PC-9 (cell line): ENCODE measurements around the gene NDUFS2.
"Not testable (repeated sequence)": the region's sequence is repeated elsewhere in the genome, so short reads cannot be mapped to it uniquely, and the experiment has no call there.

Source experiments
- CTCF ChIP-seq: fragments of 200-600 bp; sonication (generic); conservative IDR thresholded peaks from 2 replicates; pipeline ENCODE4 v1.6.1; 2017; ENCODE audit warnings: mixed run types, antibody characterized with exemption, mild to moderate bottlenecking, moderate library complexity
- EZH2 ChIP-seq: fragments of 200-600 bp; sonication (generic); IDR thresholded peaks from 2 replicates; pipeline ENCODE4 v1.8.0; 2017; ENCODE audit warnings: antibody characterized with exemption, low read depth

- not testable (repeated sequence) for TF ChIP-seq CTCF, EZH2
These were observed 22.5 kb downstream of the NDUFS2 start for GRCh38 chr1:161224695-161225087.
